GM19025 (cell line): ENCODE data around the gene THRB.
"Not testable (repeated sequence)": the region's sequence is repeated elsewhere in the genome, so short reads cannot be mapped to it uniquely, and the experiment has no call there.

Experiments used
- ATAC-seq: cut with Tn5 transposase; IDR thresholded peaks from one replicate; pipeline ENCODE4 v1.9.1; 2021; ENCODE audit warnings: mild to moderate bottlenecking, low read depth, moderate library complexity; ENCODE audit not compliant: unreplicated experiment

THRB gene

DNA sequence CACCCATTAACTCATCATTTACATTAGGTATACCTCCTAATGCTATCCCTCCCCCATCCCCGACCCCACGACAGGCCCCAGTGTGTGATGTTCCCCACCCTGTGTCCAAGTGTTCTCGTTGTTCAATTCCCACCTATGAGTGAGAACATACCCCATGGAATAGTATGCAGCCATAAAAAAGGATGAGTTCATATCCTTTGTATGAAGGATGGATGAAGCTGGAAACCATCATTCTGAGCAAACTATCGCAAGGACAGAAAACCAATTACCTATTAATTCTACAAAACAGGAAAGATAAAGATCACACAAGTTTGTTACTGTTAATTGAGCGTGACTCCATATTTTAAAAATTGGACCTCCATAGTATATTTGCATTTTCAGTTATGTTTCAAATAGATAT, 81.0 kb downstream of the THRB start:
- not testable (repeated sequence) for ATAC-seq

DNA sequence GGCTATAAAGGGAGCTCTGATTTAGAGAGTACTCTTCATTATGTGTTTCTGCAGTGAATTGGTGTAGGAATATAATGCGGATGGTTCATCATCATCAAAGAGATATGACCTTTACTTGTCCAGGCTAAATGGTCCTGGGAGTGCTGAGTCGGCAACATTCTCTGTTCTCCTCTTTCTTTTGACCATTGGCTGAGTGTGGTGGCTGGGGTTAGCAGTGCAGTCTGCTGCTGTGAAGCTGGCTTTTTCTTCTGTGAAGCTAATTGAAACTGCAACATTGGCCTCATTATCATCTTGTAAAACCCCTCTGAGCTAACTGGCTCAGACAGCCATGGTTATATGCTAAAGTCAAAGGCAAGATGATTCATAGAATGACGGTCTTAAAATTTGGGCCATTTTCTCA, 83.8 kb downstream of the THRB start:
- ATAC-seq = no peak

DNA sequence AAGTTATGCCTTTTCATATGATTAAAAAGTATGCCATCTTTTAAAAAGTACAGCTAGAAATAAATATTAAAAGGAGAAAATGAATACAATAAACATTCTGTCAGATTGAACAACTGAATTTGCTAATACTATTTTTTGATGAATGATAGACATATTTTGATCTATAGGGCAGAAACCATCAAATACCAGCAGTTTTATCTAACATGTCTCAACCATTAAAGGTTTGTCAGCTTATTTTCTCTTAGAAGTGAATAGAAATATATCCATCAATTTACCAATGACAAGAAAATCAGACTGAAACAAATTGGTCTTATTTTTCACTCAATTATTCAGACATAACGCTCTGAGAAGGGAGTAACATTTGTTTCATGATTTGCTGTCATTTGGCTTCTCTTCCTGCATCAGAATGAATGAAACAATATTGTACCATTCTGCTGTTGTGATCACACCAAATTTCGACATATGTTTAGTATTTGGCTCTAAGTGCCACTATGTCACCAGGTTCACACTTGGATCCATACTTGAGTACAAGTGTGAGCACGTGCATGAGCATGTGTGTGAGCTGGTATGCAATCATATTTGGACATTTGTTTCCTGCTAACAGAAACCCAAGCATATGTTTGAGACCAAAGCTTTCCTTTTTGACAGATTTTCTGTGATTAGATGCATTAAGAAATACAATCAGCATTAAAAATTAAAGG, 86.5 kb downstream of the THRB start:
- no peak for ATAC-seq

DNA sequence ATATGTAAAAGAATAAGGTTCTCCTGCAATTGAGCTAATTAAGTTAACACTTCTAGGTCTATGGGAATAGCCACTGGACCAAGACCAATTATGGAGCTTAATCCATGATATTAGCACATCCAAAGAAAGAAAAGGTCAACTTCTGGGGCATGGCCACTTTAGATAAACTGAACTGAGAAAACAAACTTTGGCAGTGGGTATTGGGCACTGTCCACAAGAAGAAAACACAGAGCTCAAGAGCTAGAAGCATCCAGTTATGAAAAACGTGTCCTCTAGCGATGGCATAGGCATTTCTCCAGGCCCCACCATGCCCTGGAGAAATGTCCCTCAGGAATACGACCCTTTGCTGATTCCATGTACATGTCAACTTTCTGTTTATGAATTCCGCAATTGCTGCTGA, 87.8 kb downstream of the THRB start:
- no peak for ATAC-seq

DNA sequence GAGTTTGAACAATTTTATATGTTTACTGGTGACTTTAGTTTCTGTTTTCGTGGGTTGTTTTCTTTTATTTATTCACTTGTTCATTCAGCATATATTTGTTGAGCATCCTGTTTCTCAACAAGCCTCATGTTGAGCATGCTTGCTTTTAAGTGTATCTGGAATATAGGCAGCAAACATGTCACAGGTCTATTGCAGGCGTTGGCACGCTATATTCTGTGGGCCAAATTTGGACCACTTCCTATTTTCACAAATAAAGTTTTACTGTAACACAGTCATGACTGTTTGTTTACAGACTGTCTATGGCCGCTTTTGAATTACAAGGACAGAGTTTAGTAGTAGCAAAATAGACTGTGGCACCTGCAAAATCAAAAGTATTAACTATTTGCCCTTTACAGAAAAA, 89.6 kb downstream of the THRB start:
- ATAC-seq = no peak

GRCh38 chr3:24401811-24402185, 92.9 kb downstream of the THRB start:
- no peak for ATAC-seq

DNA sequence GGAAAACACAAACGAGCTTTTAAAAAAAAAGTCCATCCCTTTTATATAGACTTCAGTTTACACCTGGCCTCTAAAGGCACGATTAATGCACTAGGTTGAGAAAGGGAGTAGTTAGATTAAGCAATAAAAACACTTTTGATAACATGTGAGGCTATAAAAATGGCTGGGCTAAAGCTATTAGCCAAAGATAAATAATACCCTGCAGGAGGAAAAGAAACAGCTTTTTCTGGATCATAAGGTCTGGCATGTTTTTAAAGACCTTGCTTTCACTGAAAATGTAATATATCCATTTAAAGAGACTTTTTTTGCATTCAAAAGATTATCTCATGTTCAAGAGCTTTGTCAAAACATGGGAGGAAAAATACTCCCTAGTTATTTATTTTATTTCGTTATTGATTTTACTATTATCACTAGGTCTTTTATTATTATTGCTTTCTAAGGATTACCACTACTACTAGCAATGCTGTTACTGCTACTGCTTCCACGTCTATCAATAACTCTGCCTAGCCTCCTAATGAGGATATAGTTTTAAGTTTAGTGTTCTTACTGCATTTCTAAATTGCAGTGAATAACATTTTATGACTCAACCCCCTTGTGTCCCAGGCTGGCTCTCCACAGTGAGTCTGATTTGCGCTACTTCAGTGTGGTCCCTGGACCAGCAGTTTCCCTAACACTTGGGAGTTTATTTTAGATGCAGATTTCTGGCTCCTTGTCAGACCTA, 93.4 kb downstream of the THRB start:
- no peak for ATAC-seq

DNA sequence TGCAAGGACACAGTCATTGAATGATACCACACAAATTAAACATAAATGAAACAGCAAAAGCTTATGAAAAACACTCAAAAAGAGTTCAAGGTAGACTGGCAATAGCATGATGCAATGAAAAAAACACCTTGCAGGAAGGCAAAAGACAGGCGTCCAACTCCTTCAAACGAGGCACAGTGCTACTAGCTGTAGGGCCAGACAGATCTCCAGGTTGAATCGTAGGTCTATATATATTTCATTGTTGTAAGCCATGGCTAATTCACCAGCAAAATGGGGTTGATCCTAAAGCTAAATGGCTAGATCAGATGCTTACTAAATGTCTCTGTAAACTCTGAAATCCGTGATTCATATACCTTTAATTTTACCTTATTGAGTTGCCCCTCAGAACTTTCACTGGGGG, 94.2 kb downstream of the THRB start:
- ATAC-seq = no peak

DNA sequence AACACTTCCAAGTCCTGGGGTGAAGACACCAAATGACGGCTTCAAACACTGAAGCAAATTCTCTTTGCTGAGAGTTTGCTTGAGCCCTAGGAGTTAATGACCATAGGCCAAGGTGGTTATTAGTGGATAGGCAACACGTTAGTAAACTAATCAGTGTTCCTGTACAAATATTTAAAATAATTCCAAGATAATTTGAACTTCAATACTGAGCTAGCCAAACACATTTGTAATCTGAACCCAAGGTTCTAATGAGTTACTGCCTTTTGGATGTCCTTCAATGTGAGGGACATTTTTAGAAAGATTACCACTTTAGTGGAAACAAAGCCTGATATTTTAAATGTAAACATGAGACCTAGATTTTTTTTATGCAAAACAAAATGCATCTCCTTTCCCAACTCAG, 94.6 kb downstream of the THRB start:
- no peak for ATAC-seq

- no peak for ATAC-seq
These were observed 95.0 kb downstream of the THRB start for GRCh38 chr3:24399614-24400013.

DNA sequence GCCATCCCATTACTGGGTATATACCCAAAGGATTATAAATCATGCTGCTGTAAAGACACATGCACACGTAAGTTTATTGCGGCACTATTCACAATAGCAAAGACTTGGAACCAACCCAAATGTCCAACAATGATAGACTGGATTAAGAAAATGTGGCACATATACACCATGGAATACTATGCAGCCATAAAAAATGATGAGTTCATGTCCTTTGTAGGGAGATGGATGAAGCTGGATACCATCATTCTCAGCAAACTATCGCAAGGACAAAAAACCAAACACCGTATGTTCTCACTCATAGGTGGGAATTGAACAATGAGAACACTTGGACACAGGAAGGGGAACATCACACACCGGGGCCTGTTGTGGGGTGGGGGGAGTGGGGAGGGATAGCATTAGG, 95.9 kb downstream of the THRB start:
- not testable (repeated sequence) for ATAC-seq

DNA sequence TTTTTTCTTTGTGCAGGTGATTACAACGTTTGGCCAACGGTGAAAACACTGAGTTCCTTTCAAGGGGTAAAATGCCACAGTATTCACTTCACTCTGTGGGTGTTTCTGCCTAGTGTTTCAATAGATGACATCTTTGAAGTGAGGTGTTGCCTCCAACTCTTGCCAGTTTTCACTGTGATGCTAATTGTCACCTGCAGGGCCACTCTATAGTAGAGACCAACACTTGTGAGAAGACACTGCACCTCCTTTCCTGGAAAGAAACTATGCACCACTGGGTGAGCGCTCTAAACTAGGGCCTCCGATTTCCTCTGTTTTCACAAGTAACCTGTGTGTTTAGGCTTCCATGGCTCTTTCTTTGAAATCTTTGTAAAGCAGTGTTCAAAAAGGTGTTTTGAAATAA, 98.3 kb downstream of the THRB start:
- no peak for ATAC-seq

DNA sequence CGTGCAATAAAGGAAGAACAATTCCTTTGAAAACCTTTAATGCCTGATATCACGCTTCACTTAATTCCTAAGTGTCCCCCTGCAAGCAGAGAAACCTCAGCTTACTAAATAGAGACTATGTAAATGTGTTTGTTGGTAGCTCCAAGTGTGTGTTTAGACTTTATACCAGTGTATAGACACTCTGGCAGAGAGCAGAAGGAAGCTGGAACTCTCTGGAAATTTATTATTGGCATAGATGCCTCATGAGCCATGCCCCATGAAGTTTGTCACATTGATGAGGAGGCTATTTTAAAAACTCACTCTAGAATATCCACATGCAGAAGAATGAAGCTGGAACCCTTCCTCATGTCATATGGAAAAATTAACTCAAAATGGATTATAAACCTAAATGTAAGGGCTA, 99.9 kb downstream of the THRB start:
- no peak for ATAC-seq

GRCh38 chr3:24393316-24393715, 101.3 kb downstream of the THRB start:
- ATAC-seq = no peak

GRCh38 chr3:24390169-24391130, 104.2 kb downstream of the THRB start:
- ATAC-seq = no peak

DNA sequence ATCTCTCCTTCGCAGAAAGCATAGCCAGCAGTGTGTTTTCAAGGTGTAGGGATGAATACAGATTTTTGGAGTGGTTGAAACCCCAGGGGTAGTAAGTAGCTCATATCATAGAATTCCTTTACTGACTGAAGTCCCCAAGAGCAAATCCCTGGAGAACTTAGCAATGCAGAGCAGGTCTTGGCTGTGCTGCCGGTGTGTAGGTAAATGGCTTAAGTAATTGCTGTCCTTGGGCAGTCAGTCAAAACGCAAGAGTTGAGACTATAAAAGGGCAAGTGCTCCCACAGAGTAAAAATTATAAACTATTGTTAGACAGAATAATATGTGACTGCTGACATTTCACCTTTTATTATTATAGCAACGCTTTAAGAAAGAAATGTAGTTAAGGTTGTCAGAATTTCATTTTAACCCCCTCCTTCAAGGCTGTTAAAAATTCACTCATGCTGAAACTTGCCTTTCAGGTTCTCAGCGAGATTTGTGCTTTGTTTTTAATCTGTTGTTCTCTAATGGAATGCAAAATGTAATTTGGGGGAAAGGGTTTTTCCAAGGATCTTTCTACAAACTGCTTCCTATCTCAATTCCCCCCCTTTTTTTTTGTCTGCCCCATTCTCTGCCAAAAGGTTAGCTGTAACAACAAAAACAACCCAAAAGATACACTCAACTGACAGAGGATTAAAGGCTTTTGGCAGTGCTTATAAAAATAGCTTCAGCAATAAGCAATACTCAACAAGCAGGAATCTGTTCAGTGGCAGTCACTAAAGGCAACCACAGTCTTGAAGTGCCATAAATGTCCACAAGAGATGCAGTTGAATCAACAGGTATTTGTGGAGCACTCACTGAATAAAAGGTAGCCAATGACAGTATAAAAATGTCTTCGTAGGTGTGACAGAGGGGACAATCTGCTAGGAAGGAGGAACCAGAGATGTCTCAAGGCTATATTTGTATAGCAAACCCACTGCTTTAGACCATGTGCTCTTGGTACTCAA, 105.3 kb downstream of the THRB start:
- no peak for ATAC-seq

DNA sequence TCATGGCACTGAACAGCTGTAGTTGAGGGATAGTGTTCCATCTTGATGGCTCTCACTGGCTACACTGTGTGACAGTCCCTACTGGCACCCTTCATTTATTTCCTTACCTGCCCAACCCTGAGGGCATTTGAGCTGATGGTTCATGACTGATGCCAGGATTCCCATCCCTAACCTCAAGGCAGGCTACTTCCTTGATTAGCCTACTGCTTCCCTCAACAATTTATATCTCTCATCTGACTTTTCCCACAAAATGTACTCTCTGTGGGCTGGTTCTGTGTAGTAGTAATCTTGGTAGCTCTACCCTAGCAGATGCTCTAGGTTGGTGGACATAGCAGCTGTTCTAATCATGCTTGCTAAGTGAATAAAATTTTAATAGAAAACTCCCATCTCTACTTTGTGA, 106.0 kb downstream of the THRB start:
- no peak for ATAC-seq

GRCh38 chr3:24388159-24388558, 106.5 kb downstream of the THRB start:
- no peak for ATAC-seq

DNA sequence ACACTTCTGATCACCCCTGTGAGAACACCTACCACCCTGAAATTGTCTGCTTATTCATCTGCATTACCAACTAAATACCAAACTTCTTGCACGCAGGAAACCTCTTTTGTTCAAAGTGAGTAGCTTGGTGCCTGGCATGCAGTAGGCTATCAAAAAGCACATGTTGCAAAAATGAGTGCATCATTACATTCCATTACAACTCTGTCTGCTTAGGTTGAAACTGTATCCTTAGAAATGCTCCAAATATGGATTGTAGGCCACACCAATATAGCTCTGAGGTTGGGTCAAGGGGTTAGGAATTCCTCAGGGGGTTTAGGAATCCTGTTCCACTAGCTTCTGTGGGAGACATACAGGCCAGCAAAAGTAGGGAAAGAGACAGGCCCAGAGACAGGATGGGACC, 107.2 kb downstream of the THRB start:
- no peak for ATAC-seq

DNA sequence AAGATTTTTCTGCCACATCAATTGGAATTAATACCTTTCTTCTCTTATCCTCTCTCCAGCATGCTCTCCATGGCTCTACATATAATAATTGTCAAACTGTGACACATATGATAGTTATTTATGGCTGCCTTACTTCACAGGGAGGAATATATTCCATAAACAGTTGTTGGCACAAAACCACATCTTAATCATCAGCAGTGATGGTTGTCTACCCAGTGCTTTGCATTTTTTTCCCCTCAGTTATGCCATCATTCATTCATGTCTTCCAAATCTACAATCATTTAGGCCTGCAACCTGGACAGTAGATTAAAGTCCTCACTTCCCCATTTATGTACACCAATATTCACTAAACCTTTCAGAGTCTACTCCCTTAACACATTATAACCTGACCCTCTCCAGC, 107.7 kb downstream of the THRB start:
- ATAC-seq = no peak
